ENCODE measurements around the gene ARFGAP1. TPM values are rescaled to one million over a fixed set of nuclear protein-coding genes. Genes with fewer than 3 reads are reported as not detected.

The ARFGAP1 gene
- total RNA-seq, 1 donor from 2014 or later: 66.2 TPM

DNA sequence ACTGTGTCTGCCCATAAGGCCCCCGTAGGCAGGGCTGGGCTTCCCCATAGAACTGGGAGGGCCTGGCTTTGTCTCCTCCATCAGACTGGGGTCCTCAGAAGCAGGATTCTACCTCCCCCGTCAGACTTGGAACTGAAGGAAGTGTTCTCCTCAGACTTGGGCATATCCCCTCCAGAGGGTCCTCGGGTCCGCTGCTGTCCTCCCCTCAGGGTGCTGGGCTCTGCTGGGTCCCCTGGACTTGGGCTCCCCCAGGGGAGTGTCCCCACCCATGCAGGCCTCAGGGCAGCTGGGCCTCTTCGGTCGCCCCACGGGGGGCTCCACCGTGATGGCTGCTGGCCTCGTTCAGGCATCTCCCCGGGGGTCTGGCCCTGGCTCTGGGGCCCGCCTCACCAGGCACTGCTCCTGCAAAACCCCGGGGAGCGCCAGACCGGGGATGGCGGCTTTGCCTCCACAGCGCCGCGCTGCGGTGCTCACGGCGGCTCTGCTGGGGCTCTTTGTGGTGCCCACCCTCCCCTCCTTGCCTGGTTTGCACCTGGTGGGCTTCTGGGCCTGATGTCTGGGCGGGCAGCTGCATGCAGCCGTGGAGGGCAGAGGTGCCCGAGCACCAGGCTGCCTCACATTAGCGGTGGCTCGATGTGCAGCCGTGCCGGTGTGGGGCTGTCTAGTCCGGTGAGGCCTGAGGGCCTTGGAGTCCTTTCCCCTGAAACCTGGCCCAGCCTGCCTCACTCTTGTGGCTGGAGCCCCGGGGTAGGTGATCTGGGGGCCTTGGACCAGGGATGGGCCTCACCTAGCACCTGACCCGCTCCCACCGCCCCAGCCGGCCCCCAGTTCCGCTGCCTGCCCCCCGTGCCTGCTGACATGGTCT lies 34.3 kb downstream of the ARFGAP1 start:
- H3K4me3 ChIP-seq: no peak overlapping the region
- DNase-seq (no peak), ATAC-seq (peak in 1 of 2 donors; percentile 5)
- H3K36me3 ChIP-seq: no peaks in the 10 kb centered on the region
- intact Hi-C loops (cut with DNase I): no loop called here
- H3K27me3 ChIP-seq (ENCODE audit: low read depth): peaks cover 50% of the 10 kb centered on the region
- H3K9me3 ChIP-seq: no peaks in the 10 kb centered on the region
- TF ChIP-seq, protein P1, sequence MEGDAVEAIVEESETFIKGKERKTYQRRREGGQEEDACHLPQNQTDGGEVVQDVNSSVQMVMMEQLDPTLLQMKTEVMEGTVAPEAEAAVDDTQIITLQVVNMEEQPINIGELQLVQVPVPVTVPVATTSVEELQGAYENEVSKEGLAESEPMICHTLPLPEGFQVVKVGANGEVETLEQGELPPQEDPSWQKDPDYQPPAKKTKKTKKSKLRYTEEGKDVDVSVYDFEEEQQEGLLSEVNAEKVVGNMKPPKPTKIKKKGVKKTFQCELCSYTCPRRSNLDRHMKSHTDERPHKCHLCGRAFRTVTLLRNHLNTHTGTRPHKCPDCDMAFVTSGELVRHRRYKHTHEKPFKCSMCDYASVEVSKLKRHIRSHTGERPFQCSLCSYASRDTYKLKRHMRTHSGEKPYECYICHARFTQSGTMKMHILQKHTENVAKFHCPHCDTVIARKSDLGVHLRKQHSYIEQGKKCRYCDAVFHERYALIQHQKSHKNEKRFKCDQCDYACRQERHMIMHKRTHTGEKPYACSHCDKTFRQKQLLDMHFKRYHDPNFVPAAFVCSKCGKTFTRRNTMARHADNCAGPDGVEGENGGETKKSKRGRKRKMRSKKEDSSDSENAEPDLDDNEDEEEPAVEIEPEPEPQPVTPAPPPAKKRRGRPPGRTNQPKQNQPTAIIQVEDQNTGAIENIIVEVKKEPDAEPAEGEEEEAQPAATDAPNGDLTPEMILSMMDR (IDR thresholded peaks at IDR 0.05): no peak
- H3K27ac ChIP-seq: no peak overlapping the region
- H3K4me1 ChIP-seq: peaks cover 4% of the 10 kb centered on the region

DNA sequence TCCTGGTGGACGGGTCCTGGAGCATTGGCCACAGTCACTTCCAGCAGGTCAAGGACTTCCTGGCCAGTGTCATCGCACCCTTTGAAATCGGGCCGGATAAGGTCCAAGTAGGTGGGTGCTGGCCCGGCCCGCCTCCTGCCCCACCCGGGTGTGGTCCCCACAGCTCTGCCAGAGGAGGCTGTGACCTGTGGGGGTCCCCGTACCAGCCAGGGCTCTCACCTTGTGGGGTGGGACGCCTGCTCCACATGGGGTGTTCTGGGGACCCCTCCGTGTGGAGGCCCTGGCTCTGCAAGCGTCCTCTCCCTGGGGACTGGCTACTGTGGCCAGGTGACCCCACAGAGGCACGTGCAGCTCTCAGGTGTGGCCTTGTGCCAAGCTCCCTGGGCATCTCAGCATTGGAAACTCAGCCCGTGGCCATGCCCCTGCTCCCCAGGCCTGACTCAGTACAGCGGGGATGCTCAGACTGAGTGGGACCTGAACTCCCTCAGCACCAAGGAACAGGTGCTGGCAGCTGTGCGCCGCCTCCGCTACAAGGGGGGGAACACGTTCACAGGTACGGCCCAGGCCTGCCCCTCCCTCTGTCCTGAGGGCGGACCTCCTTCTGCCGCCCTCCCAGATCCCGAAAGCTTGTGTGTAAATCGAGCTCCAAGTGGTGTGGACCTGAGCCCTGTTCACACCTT lies 35.1 kb downstream of the ARFGAP1 start:
- H3K4me3 ChIP-seq: no peak overlapping the region
- H3K27ac ChIP-seq: no peak overlapping the region
- H3K9me3 ChIP-seq: no peaks in the 10 kb centered on the region
- intact Hi-C loops (cut with DNase I): no loop called here
- ATAC-seq (no peak), DNase-seq (no peak)
- TF ChIP-seq, protein P1 (IDR thresholded peaks at IDR 0.05): no peak
- no peaks in the 10 kb centered on the region for H3K36me3 ChIP-seq
- peaks cover 53% of the 10 kb centered on the region for H3K27me3 ChIP-seq (ENCODE audit: low read depth)
- H3K4me1 ChIP-seq: peaks cover 11% of the 10 kb centered on the region

DNA sequence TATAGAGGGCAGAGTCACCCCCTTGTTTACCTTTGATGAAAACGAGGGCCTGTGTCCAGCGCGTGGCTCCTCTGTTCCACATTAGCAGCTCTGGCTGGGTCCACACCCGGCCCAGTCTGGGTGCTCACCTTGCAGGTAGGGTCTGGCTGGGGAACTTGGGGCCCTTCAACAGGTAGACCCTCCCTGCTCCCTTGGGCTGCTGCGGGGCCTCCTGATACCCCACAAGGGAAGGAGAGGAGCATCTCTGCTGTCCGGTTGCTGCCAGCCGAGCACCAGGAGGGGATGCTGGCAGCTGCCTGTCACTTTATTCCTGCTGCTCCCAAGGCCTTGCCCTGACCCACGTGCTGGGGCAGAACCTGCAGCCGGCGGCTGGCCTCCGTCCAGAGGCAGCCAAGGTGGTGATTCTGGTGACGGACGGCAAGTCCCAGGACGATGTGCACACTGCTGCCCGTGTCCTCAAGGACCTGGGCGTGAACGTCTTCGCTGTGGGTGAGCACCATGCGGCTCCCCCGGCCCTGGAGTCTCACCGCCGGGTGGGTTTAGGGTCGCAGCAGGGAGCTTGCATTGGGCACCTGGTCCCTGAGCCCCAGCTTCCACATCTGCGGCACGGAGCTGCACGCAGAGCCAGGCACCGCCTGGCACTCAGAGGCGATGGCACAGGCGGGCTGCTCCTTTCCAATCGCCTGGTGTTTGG lies 35.8 kb downstream of the ARFGAP1 start:
- H3K27me3 ChIP-seq (ENCODE audit: low read depth): peaks cover 55% of the 10 kb centered on the region
- intact Hi-C loops (cut with DNase I): no loop called here
- H3K4me3 ChIP-seq: no peak overlapping the region
- DNase-seq (no peak), ATAC-seq (no peak)
- H3K36me3 ChIP-seq: no peaks in the 10 kb centered on the region
- TF ChIP-seq, protein P1 (IDR thresholded peaks at IDR 0.05): no peak
- H3K4me1 ChIP-seq: peaks cover 16% of the 10 kb centered on the region
- H3K27ac ChIP-seq: no peak overlapping the region
- no peaks in the 10 kb centered on the region for H3K9me3 ChIP-seq

DNA sequence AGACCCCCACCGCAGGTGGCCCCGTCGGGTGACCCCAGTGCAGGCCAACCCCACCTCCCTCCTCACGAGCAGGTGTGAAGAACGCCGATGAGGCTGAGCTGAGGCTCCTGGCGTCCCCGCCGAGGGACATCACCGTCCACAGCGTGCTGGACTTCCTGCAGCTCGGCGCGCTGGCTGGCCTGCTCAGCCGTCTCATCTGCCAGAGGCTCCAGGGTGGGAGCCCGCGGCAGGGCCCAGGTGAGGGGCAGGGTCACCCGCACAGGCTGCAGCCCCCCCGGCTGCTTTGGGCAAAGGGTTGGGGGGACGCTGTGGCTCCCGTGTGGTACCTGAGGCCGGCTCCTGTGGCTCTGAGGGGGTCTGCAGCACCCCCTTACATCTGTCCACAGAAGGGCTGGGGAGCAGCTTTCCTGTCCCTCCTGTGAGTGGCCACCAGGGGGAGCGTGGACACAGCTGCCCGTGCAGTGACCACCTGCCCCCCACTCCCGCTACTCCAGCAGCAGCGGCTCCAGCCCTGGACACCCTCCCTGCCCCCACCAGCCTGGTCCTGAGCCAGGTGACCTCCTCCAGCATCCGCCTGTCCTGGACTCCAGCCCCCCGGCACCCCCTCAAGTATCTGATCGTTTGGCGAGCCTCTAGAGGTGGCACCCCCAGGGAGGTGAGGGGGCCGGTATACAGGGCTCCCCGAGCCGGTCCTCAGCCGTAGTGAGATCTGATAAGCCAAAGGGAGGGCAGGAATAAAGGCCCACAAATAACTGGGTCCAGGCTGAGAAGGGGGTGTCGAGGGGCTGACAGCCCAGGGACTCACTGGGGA lies 36.9 kb downstream of the ARFGAP1 start:
- Histone ChIP-seq H3K27ac (no peak overlapping the region), H3K36me3 (no peaks in the 10 kb centered on the region), H3K9me3 (no peaks in the 10 kb centered on the region), H3K4me1 (peaks cover 16% of the 10 kb centered on the region), H3K27me3 (ENCODE audit: low read depth) (peaks cover 55% of the 10 kb centered on the region), H3K4me3 (no peak overlapping the region)
- intact Hi-C loops (cut with DNase I): no loop called here
- TF ChIP-seq, protein P1 (IDR thresholded peaks at IDR 0.05): peak; percentile 79
- ATAC-seq: peak; percentile 40 to 51
- no peak for DNase-seq

Measured in lower lobe of right lung (tissue), 2 donors.